PC-9 (cell line): ENCODE measurements around the gene SERHL2. TPM values are rescaled to one million over a fixed set of nuclear protein-coding genes. Genes with fewer than 3 reads are reported as not detected.

ENCODE experiments used
- BruUV-seq: library from RNA; stranded (reverse); fragments of 400-500 nt; replicated peaks from 2 replicates; lab custom pipeline; 2021; lab: Mats Ljungman, UMichigan
- CTCF ChIA-PET: fragments of 300-600 bp; sonication (Branson Sonifier 250); formaldehyde crosslinking; loops from one replicate; lab custom pipeline; 2022; ENCODE audit warnings: antibody characterized with exemption; lab: Charles Lee
- POLR2A ChIA-PET: fragments of 300-600 bp; sonication (Branson Sonifier 250); formaldehyde crosslinking; loops from one replicate; lab custom pipeline; 2022; ENCODE audit warnings: antibody characterized with exemption; ENCODE audit not compliant: unreplicated experiment; lab: Charles Lee
- DNase-seq, 2 experiments: peaks; one replicate each; pipeline versions ENCODE4 v3.0.0 to v3.0.0-alpha.2; 2015 to 2022; ENCODE audit warnings: mixed read lengths in 1 of 2
- H2AFZ ChIP-seq: fragments of 200-600 bp; sonication (generic); 2 replicates; pipeline ENCODE4 v1.8.1; 2017; ENCODE audit warnings: antibody characterized with exemption
- H3F3A ChIP-seq: fragments of 200-600 bp; sonication (generic); 2 replicates; pipeline ENCODE4 v1.8.1; 2017; ENCODE audit warnings: antibody characterized with exemption, mild to moderate bottlenecking, low read depth; ENCODE audit not compliant: insufficient read depth
- H3K27ac ChIP-seq: fragments of 200-600 bp; sonication (generic); 2 replicates; pipeline ENCODE4 v1.6.1; 2016; ENCODE audit warnings: mixed run types
- H3K27me3 ChIP-seq: fragments of 200-600 bp; sonication (generic); 2 replicates; pipeline ENCODE4 v1.6.1; 2016; ENCODE audit warnings: low read depth, mixed run types; ENCODE audit not compliant: insufficient read depth
- H3K36me3 ChIP-seq: fragments of 200-600 bp; sonication (generic); 2 replicates; pipeline ENCODE4 v1.6.1; 2016; ENCODE audit warnings: low read depth, mixed run types
- H3K4me1 ChIP-seq: fragments of 200-600 bp; sonication (generic); replicated peaks from 2 replicates; pipeline ENCODE4 v1.6.1; 2016; ENCODE audit warnings: mixed run types; ENCODE audit not compliant: insufficient read depth
- H3K4me2 ChIP-seq: fragments of 200-600 bp; sonication (generic); 2 replicates; pipeline ENCODE4 v1.6.1; 2017; ENCODE audit warnings: mixed run types
- H3K4me3 ChIP-seq: fragments of 200-600 bp; sonication (generic); 2 replicates; pipeline ENCODE4 v1.6.1; 2016; ENCODE audit warnings: mixed run types
- H3K79me2 ChIP-seq: fragments of 200-600 bp; sonication (generic); 2 replicates; pipeline ENCODE4 v1.6.1; 2017; ENCODE audit warnings: low read depth, mixed run types
- H3K9me2 ChIP-seq: fragments of 200-600 bp; sonication (generic); 2 replicates; pipeline ENCODE4 v1.8.1; 2017; ENCODE audit warnings: mild to moderate bottlenecking; ENCODE audit not compliant: insufficient read depth
- H3K9me3 ChIP-seq: fragments of 200-600 bp; sonication (generic); 2 replicates; pipeline ENCODE4 v1.8.1; 2016; ENCODE audit warnings: low read depth; ENCODE audit not compliant: insufficient read depth
- H4K20me1 ChIP-seq: fragments of 200-600 bp; sonication (generic); 2 replicates; pipeline ENCODE4 v1.8.1; 2017; ENCODE audit not compliant: insufficient read depth
- EZH2 ChIP-seq: fragments of 200-600 bp; sonication (generic); IDR thresholded peaks from 2 replicates; pipeline ENCODE4 v1.8.0; 2017; ENCODE audit warnings: antibody characterized with exemption, low read depth
- intact Hi-C: fragments of 100-400 bp; cut with micrococcal nuclease; formaldehyde crosslinking; loops from one replicate; pipeline ENCODE4 v1.10.0; 2022; ENCODE audit not compliant: unreplicated experiment
- total RNA-seq: library from RNA; stranded (reverse); gene quantifications from 2 replicates; pipeline ENCODE4 v1.2.3, GENCODE V29; 2021
- TF ChIP-seq, protein P1 (sequence below): fragments of 200-600 bp; sonication (generic); conservative IDR thresholded peaks from 2 replicates; pipeline ENCODE4 v1.6.1; 2017; ENCODE audit warnings: mixed run types, antibody characterized with exemption, mild to moderate bottlenecking, moderate library complexity

Gene SERHL2
- total RNA-seq, 1 experiment from 2014 or later = 2.4 TPM

DNA sequence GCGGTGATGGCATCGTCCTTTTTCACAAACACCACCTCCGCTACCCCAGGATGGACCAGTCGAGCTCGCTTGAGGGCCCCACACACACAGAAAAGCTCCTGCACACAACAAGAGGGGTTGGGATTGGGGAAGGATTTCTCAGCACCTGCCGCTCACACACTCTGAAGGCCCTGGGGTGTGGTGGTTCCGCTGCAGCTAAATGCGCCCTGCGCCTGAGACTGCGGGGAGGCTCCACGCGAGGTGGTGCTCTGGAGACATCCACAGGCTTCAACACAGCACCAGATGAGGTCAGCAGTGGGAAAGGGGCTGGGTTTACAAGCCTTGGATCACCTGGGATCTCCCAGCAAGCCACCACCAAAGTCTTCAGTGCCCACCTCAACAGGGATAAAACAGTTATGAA, 38.2 kb downstream of the SERHL2 start:
- H3K4me1 ChIP-seq = no peaks in the 10 kb centered on the region
- no TSS peak for BruUV-seq
- H3K9me2 ChIP-seq = no peaks in the 10 kb centered on the region
- no peak overlapping the region for H3K27ac ChIP-seq
- no peaks in the 10 kb centered on the region for H3K79me2 ChIP-seq
- ChIA-PET POLR2A (no interaction called here), CTCF (no interaction called here)
- H3K4me2 ChIP-seq = no peak overlapping the region
- H3K9me3 ChIP-seq = no peaks in the 10 kb centered on the region
- H3K4me3 ChIP-seq = no peak overlapping the region
- H4K20me1 ChIP-seq = peaks cover 12% of the 10 kb centered on the region; the same call in 1 of the 2 replicates
- no peak for TF ChIP-seq EZH2
- TF ChIP-seq, protein P1, sequence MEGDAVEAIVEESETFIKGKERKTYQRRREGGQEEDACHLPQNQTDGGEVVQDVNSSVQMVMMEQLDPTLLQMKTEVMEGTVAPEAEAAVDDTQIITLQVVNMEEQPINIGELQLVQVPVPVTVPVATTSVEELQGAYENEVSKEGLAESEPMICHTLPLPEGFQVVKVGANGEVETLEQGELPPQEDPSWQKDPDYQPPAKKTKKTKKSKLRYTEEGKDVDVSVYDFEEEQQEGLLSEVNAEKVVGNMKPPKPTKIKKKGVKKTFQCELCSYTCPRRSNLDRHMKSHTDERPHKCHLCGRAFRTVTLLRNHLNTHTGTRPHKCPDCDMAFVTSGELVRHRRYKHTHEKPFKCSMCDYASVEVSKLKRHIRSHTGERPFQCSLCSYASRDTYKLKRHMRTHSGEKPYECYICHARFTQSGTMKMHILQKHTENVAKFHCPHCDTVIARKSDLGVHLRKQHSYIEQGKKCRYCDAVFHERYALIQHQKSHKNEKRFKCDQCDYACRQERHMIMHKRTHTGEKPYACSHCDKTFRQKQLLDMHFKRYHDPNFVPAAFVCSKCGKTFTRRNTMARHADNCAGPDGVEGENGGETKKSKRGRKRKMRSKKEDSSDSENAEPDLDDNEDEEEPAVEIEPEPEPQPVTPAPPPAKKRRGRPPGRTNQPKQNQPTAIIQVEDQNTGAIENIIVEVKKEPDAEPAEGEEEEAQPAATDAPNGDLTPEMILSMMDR = no peak
- intact Hi-C loops = no loop called here
- H2AFZ ChIP-seq = no peak overlapping the region
- no peaks in the 10 kb centered on the region for H3K27me3 ChIP-seq
- H3K36me3 ChIP-seq = peaks cover 37% of the 10 kb centered on the region
- DNase-seq = no peak
- peaks cover 10% of the 10 kb centered on the region; the same call in 1 of the 2 replicates for H3F3A ChIP-seq

DNA sequence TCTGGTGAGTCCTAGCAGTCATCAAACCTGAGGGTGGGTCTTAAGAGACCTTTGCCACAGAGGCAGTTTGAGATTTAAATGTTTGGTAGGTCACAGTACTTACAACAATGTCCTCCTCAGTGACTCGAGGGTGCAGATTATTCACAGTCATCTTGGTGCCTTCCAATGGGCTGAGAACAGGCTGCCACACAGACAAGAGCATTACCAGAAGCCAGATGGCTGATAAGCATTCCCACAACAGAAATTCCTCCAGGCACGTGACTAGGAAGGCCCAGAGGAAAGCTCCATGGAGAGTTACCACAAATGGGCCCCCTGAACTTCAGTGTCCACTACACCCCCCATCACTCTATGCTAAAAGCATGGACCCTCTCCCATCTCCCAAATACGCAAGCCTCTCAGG, 41.7 kb downstream of the SERHL2 start:
- BruUV-seq = no TSS peak
- intact Hi-C loops = no loop called here
- no peaks in the 10 kb centered on the region for H3K4me1 ChIP-seq
- H4K20me1 ChIP-seq = peaks cover 13% of the 10 kb centered on the region; the same call in 1 of the 2 replicates
- H3K4me2 ChIP-seq = no peak overlapping the region
- H3K36me3 ChIP-seq = peaks cover 33% of the 10 kb centered on the region
- CTCF ChIA-PET = interaction anchor here (0.6 kb wide), 1 partner anchor 176 kb away, joined by 3 read pairs; no protein-coding TSS in a partner anchor
- TF ChIP-seq, protein P1 = no peak
- no peak for TF ChIP-seq EZH2
- no peaks in the 10 kb centered on the region for H3K9me2 ChIP-seq
- no peak overlapping the region for H2AFZ ChIP-seq
- H3K27ac ChIP-seq = no peak overlapping the region
- peaks cover 4% of the 10 kb centered on the region; the same call in 1 of the 2 replicates for H3K79me2 ChIP-seq
- no peak for DNase-seq
- no peaks in the 10 kb centered on the region for H3K9me3 ChIP-seq
- H3K4me3 ChIP-seq = no peak overlapping the region
- peaks cover 7% of the 10 kb centered on the region; the same call in 1 of the 2 replicates for H3F3A ChIP-seq
- no peaks in the 10 kb centered on the region for H3K27me3 ChIP-seq
- POLR2A ChIA-PET = interaction anchor here (0.6 kb wide), 1 partner anchor 31 kb away, joined by 10 read pairs; no protein-coding TSS in a partner anchor

DNA sequence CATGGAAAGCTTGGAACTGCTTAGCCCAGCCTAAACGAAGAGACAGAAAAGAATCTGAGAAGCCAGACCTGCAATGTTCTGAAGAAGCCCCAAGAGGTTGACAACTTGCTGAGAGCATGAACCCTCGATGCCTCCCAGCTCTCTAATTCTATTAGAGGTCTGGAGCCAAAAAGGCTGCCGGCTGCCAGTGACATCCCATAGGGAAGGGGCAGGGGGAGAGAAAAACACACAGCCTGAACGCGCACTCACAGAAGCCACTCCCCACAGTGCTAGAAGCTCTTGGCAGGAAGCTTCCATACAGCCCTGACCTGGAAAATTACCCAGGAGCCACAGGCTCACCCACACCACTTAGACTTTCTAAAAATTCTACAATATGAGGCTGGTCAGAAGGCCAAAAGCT, 42.6 kb downstream of the SERHL2 start:
- no peaks in the 10 kb centered on the region for H3K9me2 ChIP-seq
- POLR2A ChIA-PET = interaction anchor here (0.6 kb wide), 1 partner anchor 31 kb away, joined by 10 read pairs; no protein-coding TSS in a partner anchor
- no peak overlapping the region for H3K27ac ChIP-seq
- H3K36me3 ChIP-seq = peaks cover 37% of the 10 kb centered on the region
- H3F3A ChIP-seq = peaks cover 7% of the 10 kb centered on the region; the same call in 1 of the 2 replicates
- H3K27me3 ChIP-seq = no peaks in the 10 kb centered on the region
- intact Hi-C loops = no loop called here
- no peak overlapping the region for H3K4me2 ChIP-seq
- CTCF ChIA-PET = no interaction called here
- DNase-seq = no peak
- peaks cover 4% of the 10 kb centered on the region; the same call in 1 of the 2 replicates for H3K79me2 ChIP-seq
- H3K4me1 ChIP-seq = no peaks in the 10 kb centered on the region
- BruUV-seq = no TSS peak
- TF ChIP-seq, protein P1 = no peak
- no peak for TF ChIP-seq EZH2
- no peaks in the 10 kb centered on the region for H3K9me3 ChIP-seq
- H4K20me1 ChIP-seq = peaks cover 10% of the 10 kb centered on the region; the same call in 1 of the 2 replicates
- no peak overlapping the region for H2AFZ ChIP-seq
- H3K4me3 ChIP-seq = no peak overlapping the region
